D341Med (cell line): ENCODE data around the gene EEPD1.

Experiments used
- DNase-seq: peaks from one replicate; pipeline ENCODE4 v3.0.0; 2012; ENCODE audit warnings: low spot score

EEPD1 gene

DNA sequence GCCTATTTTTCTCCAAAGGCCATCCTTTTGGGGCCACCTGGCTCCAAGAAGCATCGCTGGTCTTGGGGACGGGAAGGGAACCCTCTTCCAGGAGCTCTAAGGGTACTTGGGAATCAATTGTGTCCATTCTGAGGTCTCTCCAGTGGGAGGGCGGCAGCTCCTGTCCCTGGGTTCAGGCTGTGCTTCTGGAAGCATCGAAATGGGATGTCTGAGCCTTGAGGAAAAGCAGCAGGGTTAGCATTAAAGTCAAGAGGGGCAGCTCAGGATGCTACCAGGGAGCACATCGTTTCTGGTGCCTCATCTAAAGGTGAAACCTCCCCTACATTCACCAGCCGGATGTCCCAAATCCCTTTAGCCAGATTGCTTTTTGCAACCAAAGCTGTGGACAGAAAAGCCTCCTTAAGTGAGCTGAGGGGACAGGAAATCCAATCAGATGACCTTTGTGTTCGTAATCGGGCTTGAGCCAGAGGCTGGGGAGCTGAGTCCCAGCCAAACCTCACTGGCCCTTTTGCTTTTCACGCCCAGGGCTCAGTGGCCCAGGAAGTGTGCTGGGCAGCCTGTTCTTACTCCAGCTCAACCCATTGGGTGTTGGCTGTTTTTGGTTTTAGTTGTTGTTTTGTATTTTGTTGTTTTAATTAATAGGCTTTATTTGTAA lies 147.8 kb downstream of the EEPD1 start:
- no peak for DNase-seq

DNA sequence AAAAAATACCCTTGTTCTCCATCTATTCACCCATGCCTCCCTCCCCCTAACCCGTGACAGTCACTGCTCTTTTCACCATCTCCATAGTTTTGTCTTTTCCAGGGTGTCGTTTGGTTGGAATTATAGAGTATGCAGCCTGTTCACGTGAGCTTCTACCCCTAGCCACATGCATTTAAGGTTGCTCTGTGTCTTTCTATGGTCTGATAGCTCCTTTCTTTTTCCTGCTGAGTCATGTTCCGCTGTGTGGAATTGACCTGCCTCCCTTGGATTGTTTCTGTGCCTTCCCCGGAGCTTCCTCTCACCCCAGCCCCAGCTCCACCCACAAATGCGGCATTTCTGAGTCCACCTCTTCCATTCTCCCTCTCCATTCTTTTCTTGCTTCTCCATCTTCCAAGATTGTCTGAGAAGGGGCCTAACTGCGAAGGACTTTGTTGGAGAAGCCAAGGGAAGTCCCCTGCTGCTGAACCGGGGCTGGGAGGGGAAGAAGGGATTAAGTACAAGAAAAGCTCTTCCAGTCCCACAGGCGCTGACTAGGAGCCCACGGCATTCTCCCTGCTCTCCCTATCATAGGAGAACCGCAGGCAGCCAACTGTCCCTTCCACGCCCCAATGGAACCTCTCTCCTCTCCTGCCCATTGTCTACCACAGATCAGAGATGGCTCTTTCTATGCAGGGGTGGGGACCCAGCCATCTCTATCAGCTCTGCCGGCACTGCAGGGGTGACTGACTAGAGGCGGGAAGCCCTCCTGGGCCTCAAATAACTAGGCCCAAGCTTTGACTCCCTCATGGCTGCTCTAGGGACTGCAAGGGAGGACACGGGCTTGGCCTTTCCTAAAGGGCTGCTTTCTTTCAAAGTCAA lies 149.1 kb downstream of the EEPD1 start:
- DNase-seq = no peak

DNA sequence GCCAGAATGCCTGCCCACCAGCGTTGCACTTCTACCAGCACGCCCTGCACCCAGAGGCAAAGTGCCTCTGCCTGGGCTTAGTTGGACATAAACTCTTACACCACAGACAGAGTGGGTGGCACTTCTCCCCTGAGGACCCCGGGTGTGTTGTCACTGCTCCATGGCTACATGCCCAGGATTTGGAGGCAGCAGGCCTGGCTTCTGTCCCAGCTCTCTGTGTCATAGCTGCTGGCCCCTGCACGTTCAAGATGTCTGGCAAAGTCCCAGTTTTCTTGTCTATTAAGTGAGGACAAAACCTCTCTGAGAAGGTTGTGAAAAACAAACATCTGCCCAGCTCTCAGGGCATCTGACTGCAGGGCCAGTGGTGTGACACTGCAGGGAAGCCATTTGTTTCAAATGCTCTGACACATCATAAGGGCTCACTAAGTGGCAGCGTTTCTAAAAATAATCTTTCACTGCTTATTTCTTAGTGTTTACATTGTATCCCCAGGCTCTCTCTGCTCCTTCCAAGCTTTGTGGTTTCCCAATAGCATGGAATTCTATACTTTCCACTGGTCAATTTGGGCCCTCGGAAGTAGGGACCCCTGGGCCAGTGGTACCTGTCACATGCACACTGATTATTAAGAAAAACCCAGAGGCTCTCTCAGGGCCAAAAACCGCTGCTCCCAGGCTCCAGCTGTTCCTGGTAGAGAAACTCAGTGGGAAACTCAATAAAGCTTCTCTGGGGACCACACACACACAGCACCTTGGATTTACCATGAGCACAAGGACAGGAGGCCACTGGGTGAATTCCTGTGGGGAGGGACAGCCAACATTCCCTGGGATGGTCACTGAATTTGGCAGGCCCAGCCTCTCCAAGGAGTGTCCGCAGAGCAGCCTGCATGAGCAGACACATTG lies 150.4 kb downstream of the EEPD1 start:
- DNase-seq = peak; percentile 76

DNA sequence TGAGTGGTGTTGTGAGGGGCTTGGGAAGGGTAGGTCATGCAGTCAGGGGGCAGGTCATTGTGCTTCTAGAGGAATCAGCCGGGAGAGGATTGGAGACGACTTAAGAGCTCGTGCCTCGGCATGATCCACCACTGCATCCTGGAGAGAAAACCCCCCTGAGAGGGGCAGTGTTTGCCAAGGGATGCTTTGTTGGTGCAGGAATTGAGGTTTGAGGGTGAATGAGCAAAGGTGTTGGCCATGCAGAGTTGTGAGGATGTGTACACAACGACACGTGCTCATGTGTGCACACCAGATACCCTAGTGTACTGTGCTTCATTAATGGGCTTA lies 151.0 kb downstream of the EEPD1 start:
- DNase-seq = peak; percentile 36

DNA sequence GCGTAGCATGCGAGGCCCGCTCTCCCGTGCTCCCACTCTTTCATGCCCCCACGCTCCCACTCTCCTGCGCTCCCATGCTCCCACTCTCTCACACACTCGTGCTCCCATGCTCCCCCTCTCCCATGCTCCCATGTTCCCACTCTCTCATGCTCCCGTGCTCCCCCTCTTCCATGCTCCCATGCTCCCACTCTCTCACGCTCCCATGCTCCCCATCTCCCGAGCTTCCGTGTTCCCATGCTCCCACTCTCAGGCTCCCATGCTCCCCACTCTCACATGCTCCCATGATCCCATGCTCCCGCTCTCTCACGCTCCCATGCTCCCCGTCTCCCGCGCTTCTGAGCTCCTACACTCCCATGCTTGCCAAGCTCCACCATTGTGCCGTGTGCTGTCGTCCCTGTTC lies 152.2 kb downstream of the EEPD1 start:
- DNase-seq = no peak

DNA sequence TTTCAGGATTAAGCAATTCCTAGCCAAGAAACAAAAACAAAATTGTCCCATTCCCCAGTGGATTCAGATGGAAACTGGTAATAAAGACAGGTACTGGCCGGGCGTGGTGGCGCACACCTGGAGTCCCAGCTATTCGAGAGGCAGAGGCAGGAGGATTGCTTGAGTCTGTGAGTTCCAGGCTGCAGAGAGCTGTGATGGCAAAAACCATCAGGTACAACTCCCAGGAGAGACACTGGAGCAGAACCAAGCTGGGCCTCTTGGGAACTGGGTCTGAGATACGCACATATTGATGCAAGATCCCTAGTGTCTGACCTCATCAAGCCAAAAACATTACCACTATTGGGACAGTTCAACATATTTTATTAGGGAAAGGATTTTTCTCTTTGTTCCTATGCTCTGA lies 152.6 kb downstream of the EEPD1 start:
- no peak for DNase-seq

DNA sequence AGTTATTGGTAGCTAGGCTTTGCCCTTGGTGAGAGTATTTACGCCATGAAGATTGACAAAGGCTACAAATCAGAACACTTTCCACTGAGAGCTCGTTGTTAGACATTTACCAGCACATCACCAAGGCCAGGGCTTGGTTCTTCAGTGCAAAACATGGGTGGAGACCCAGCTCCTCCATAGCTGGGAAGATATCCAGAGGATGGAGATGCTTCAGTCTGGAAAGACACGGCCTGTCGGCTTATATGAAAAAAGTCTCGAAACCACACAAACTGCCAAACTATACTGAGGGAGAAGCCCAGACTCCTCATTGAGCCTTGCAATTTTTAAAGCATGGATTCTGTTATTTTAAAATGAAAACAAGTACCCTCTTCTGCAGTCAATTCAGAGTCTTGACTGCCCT lies 153.2 kb downstream of the EEPD1 start:
- no peak for DNase-seq

DNA sequence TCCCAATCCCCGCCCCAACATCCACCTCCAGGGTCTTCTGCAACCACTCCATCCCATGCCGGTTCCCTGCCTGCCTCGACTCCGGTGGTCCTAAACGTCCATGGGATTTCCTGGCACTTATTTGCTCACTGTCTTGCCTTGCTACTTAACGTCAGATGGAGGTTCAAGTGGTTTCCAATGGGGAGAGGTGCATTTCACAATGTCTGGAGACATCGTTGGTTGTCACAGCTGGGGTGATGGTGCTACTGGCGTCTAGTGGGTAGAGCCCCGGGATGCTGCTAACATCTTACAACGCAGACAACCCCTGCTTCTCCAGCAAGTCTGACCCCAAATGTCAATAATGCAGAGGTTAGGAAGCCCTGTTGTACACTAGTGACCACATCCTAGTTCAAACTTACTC lies 153.7 kb downstream of the EEPD1 start:
- no peak for DNase-seq

DNA sequence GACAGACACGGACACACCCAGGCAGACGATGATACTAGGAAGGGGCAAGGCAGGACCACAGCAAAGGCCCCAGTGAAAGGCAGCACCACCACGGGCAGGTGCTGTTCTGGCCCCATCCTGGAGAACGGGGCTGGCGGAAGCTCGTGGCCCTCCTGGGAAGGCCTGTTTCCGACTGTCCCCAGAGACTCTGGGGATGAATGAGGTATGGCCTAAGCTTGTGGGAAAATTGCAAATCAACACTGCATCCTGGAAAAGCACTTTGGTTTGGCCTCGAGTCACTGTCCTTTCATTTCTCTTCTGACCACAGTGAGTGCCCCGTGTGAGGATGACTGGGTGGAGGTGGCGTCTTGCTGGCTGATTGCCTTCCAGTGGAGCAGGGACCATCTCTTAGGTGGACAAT lies 155.0 kb downstream of the EEPD1 start:
- DNase-seq = no peak

DNA sequence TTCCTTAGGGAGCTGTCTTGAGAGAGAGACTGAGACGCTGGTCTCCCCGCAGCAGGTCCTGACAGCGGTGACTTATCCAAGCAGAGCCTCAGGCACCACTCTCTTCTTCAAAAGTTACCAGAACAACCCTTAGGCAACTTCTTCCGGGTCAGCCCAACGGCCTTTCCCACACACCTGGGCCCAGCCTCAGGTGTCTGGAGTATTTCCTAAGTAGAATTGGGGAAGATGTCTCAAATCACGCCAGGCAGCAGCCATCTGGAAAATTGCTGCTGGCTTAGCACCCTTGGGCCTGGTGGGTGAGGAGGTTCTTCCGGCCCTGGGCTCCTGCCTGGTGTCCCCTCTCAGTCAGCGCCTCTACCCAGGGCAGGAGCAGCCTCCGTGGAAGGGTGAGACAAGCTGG lies 156.2 kb downstream of the EEPD1 start:
- no peak for DNase-seq

DNA sequence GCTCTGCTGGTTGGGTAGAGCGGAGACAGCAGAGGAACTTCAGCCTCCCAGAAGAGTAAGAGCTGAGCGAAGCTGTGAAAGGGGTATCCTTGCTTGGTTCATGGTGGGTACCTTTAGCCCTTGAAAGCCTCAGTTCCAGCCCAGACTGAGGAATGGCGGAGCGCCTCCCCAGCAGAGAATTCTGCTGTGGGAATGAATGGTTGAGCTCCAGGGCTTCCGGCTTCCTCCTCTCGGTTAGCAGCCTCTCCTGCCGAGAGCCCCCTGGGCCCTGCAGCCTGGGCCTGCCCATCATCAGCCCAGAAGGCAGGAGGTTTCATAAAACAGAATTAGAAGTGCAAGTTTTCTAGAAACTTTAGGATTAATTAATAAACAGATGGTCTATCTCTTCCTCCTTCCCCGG lies 156.7 kb downstream of the EEPD1 start:
- no peak for DNase-seq

DNA sequence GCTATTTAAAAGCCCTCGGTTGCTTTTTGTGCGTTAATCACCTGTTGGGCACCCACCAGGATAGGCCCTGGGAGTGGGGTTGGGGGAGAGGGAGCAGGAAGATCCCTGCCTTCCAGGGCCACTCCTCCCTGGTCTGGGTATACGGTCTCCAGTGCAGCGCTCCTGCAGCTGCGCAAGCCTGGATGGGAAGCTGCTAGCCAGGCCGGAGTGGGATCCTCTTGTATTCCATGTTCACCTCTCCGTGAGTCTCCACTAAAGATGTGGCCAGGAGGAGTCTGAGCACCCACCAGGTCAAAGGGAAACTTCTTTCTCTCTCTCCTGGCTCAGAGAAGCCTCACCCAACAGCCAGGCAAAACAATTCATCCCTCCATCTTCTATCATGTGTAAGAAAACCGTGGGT lies 157.8 kb downstream of the EEPD1 start:
- no peak for DNase-seq

DNA sequence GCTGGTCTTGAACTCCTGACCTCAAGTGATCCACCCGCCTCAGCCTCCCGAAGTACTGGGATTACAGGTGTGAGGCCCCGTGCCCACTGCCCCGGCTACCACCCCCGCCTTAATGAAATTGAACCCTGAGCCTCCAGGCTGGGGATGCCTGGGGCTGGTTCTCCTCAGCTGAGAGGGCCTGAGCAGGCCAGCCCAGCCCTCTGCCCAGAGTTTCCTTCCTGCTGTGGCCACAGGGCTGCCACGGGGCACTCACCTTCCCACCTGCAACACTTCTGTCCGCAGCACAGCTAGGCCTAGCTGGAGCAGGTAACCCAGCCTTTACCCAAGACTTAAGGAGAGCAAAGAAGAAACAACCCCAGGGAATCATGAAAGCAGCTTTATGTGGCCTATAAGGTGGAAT lies 158.5 kb downstream of the EEPD1 start:
- no peak for DNase-seq

DNA sequence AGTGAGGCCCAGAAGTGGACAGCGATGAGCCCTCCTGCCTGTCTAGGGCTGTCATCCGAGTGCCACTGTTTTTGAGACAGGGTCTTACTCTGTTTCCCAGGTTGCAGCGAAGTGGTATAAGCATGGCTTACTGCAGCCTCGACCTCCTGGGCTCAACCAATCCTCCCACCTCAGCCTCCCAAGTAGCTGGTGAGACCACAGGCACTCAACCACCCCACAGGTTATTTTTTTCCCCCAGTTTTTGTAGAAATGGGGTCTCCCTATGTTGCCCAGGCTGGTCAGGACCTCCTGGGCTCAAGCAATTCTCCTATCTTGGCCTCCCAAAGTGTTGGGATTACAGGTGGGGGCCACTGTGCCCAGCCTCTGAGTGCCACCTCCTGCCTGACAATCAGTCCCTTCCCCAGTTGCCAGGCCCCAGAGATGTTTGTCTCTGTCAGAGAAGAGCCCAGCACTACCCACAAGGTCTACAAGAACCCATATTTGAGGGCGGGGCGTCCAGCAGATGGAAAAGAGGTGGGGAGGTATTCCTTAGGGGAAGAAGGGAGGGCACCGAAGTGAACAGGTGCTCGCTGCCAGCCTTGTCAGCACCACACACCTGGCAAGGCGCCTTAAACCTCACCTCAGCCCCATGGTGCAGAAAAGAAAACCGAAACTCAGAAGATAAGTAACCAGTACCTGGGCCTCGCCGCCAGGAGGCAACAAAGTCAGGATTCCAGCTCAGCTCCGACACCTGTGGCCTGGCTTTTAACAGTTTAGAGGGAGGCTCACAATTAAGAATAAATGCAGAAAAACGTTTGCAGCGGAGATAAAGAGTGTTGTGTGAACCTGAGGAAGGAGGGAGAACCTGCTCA lies 159.2 kb downstream of the EEPD1 start:
- DNase-seq = no peak

DNA sequence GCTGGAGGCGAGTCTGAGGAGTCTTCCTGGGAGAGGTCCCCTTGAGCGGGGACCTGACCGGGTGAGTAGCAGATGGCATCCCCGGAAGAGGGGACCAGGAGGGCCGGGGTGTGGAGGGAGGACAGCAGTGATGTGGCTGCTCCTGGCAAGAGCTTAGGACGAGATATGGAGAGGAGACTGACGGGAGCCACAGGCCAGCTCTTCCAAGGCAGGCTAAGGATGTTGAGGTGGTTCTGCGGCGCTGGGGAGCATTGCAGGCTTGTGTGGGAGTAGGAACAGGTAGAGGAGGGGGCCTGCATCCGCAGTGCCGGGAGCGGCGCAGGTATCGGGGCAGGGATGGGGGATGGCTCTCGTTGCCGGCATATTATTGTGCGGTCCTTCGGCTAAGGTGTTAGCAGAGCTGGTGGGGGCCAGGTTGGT lies 159.9 kb downstream of the EEPD1 start:
- DNase-seq = no peak

DNA sequence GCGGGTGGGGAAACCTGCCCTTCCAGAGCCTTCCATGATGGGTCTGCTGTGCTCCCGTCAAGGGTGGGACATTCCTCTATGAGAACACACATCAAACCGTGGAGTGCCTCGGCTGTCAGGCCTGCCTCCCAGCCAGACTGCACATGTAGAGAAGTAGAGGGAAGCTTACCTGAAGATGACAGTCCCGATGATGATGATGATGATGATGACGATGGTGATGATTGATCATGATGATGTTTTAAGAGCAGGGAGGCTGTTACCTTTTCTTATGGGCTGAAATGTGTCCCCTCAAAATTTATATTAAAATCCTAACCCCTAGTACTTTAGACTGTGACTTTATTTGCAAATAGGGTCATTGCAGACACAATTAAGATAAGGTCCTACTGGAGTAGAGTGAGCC lies 160.6 kb downstream of the EEPD1 start:
- no peak for DNase-seq

DNA sequence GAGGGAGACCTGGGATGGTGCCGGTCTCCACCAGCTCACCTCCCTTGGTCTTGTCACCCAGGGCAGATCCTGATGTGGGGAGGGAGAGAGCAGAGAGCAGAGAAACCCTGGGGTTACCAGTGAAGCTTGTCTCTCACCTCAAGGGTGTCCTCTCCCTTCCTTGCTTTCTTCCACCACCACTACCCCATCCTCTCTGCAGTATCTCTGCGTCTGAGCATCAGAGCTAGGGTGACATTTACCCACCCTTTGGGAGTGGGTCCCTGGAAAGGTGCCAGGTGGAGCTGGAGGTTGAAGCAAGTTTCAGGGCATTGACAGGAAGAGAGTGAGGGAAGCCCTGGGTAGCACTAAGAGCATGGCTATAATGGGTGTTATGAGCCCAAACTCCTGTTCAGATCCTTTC lies 161.4 kb downstream of the EEPD1 start:
- DNase-seq = no peak

DNA sequence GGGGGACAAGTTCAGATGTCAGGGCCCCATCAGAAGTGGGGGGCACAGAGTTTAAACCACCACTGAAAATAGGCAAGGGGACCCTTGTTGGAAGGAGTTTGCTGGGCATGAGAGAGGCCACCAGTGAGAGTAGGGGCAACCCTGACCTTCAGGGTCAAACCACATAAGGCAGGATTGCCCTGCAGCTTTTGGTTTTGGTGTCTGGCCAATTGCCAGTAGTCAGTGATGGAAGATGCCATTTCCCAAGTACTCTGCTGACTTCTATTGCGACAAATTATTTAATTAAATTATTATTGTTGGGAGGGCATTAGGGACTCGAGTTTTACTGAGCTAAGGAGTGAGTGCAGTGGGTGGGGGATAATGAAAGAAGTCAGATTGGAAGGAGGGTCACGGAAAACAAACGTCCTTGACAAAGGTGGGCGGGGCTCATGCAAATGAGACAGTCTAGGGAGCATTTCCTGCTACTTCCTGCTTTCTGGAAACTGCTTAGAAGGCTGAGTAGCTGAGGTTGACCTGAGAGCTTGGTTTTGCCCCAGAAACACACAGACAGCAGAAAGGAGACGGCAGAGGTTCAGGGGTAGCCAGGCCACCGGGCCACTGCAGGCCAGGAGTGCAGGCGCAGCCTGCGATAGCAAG lies 162.4 kb downstream of the EEPD1 start:
- no peak for DNase-seq

DNA sequence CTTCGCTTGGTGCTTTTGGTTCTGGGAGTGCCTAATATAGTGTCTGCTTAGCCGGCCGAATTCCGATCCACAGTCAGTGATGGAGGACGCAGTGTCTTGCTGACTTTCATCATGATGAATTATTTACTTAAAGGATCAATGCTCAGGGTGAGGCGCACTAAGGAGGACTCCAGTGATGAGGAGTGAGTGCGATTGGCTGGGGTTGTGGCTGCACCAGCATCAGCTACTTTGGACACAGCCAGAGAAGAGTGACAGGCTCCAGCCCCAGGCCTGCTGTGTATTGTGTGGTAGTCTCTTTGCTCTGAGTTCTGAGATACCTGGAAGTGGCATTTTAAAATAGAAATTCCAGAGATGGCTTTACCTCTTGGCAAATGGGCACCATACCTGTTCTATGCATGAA lies 163.3 kb downstream of the EEPD1 start:
- no peak for DNase-seq

DNA sequence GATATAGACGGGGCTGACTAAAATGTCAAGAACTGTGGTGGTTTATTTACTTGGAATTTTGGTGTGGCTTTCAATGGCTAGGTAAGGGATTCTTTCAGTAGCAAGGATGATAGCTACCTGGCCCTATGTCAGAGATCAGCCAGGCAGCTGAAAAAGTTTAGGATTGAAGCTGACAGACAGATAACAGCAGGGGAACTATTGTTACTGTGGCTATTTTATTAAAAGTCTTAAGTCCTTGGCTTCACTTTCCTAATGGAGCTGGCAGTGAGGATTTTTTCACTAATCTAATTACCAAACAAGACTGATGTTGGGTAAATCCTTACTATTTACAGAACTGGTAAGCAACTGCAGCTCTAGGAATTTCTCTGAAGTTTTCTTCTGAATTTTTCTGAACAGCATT lies 164.2 kb downstream of the EEPD1 start:
- DNase-seq = no peak

DNA sequence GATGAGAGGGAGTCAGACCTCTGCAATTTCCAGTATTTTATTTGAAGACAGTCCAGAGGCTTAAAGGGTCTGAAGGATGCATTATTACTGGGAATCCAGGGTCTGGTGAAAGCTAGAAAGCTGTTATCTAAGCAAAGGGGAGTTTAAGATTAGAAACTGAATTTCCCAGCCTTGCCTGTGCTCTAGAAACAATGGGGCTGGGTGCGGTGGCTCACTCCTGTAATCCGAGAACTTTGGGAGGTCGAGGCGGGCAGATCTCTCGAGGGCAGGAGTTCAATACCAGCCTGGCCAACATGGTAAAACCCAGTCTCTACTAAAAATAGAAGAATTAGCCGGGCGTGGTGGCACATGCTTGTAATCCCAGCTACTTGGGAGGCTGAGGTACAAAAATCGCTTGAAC lies 165.1 kb downstream of the EEPD1 start:
- DNase-seq = no peak
